ENCODE data around the gene VPS13C.

The VPS13C gene

GRCh38 chr15:61807281-61807929, 252.8 kb downstream of the VPS13C start:
- Histone ChIP-seq H3K27ac (no peak overlapping the region), H3K4me3 (no peak overlapping the region), H3K9ac (ENCODE audit: insufficient read length) (no peak overlapping the region), H3K36me3 (ENCODE audit: insufficient read depth, low read length) (no peaks in the 10 kb centered on the region), H3K9me3 (ENCODE audit: low read depth, low read length) (no peaks in the 10 kb centered on the region)
- DNase-seq (ENCODE audit: low read depth, low spot score) = no peak
- TF ChIP-seq EZH2 (IDR thresholded peaks at IDR 0.05) (no peak), FOXP2 (optimal IDR thresholded peaks at IDR 0.05; ENCODE audit: control extremely low read depth, extremely low read length, insufficient read depth) (no peak), POLR2AphosphoS5 (IDR thresholded peaks at IDR 0.05; ENCODE audit: borderline replicate concordance, low read depth, low read length) (no peak)
